ENCODE data around the gene NBEAL2.

GRCh38 chr3:46971742-46972141 is 7.7 kb upstream of the NBEAL2 start:
- no peak for TF ChIP-seq EZH2phosphoT487 (IDR thresholded peaks at IDR 0.05; ENCODE audit: low read depth, severe bottlenecking, unreplicated experiment)
- TF ChIP-seq, protein P1, sequence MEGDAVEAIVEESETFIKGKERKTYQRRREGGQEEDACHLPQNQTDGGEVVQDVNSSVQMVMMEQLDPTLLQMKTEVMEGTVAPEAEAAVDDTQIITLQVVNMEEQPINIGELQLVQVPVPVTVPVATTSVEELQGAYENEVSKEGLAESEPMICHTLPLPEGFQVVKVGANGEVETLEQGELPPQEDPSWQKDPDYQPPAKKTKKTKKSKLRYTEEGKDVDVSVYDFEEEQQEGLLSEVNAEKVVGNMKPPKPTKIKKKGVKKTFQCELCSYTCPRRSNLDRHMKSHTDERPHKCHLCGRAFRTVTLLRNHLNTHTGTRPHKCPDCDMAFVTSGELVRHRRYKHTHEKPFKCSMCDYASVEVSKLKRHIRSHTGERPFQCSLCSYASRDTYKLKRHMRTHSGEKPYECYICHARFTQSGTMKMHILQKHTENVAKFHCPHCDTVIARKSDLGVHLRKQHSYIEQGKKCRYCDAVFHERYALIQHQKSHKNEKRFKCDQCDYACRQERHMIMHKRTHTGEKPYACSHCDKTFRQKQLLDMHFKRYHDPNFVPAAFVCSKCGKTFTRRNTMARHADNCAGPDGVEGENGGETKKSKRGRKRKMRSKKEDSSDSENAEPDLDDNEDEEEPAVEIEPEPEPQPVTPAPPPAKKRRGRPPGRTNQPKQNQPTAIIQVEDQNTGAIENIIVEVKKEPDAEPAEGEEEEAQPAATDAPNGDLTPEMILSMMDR (IDR thresholded peaks at IDR 0.05; ENCODE audit: poor library complexity) = no peak

Measured in hepatocyte (in vitro differentiated cells).